K562 (cell line): Measurements from ENCODE around the gene NYNRIN. TPM values are rescaled to one million over a fixed set of nuclear protein-coding genes. Genes with fewer than 3 reads are reported as not detected.
A peak's percentile ranks its signal among the peaks of the same experiment; 100 is the strongest.

Experiments used
- BRF1 ChIP-seq: IDR thresholded peaks from 3 replicates; pipeline ENCODE4 v1.6.1; 2011; ENCODE audit warnings: borderline replicate concordance, mild to moderate bottlenecking; ENCODE audit not compliant: insufficient read length; ENCODE audit errors: extremely low read depth
- ESRRB ChIP-seq: fragments of 250-450 bp; sonication (Bioruptor Pico); IDR thresholded peaks from 2 replicates; pipeline ENCODE4 v1.5.0; 2020; ENCODE audit warnings: mild to moderate bottlenecking, moderate library complexity, borderline replicate concordance
- ETV5 ChIP-seq: sonication (generic); formaldehyde crosslinking; IDR thresholded peaks from 2 replicates; pipeline ENCODE4 v1.4.0; 2020; ENCODE audit warnings: low read depth, mild to moderate bottlenecking, missing genetic modification reagents
- FOS ChIP-seq: IDR thresholded peaks from 3 replicates; pipeline ENCODE4 v1.6.1; 2011; ENCODE audit not compliant: insufficient read length; ENCODE audit errors: extremely low read depth
- GATAD2B ChIP-seq: fragments of 450-650 bp; IDR thresholded peaks from 2 replicates; pipeline ENCODE4 v1.6.1; 2017; ENCODE audit warnings: mild to moderate bottlenecking, borderline replicate concordance
- L3MBTL2 ChIP-seq: fragments of 450-650 bp; IDR thresholded peaks from 2 replicates; pipeline ENCODE4 v1.6.1; 2016; ENCODE audit warnings: mild to moderate bottlenecking, moderate library complexity
- MBD2 ChIP-seq: sonication (generic); IDR thresholded peaks from 2 replicates; pipeline ENCODE4 v1.6.1; 2016; ENCODE audit warnings: low read depth, borderline replicate concordance
- NCOA6 ChIP-seq: fragments of 450-650 bp; IDR thresholded peaks from 2 replicates; pipeline ENCODE4 v1.6.1; 2017; ENCODE audit warnings: mild to moderate bottlenecking
- NR0B1 ChIP-seq: fragments of 450-650 bp; IDR thresholded peaks from one replicate; pipeline ENCODE4 v1.6.1; 2018; ENCODE audit warnings: mild to moderate bottlenecking, moderate library complexity; ENCODE audit not compliant: partially characterized antibody
- NR2C2 ChIP-seq, 2 experiments: fragments of 200-800 bp in 1 of 2; sonication (Bioruptor generic) in 1 of 2; sonication (generic) in 1 of 2; formaldehyde crosslinking in 1 of 2; IDR thresholded peaks; 2 replicates each; pipeline versions ENCODE4 v1.6.1 to v1.8.0; 2016 to 2022; ENCODE audit warnings: mild to moderate bottlenecking in 1 of 2, missing compliant biosample characterization in 1 of 2, missing genetic modification characterization in 1 of 2, missing genetic modification reagents in 1 of 2
- POLR2A ChIP-seq: fragments of 450-650 bp; conservative IDR thresholded peaks from 2 replicates; pipeline ENCODE4 v1.6.1; 2016
- POLR2AphosphoS2 ChIP-seq: IDR thresholded peaks from 2 replicates; pipeline ENCODE4 v1.6.1; 2012; ENCODE audit warnings: low read length, improper control_type of control experiment
- POLR2AphosphoS5 ChIP-seq: IDR thresholded peaks from 2 replicates; pipeline ENCODE4 v1.6.1; 2011; ENCODE audit warnings: mild to moderate bottlenecking, low read depth, low read length, moderate library complexity; ENCODE audit not compliant: control insufficient read depth, insufficient read depth
- RB1 ChIP-seq: fragments of 450-650 bp; IDR thresholded peaks from 2 replicates; pipeline ENCODE4 v1.6.1; 2017; ENCODE audit warnings: low read depth, mild to moderate bottlenecking
- SAP30 ChIP-seq: fragments of 200-600 bp; sonication (generic); IDR thresholded peaks from 2 replicates; pipeline ENCODE4 v1.6.1; 2012; ENCODE audit warnings: borderline replicate concordance, low read depth, mild to moderate bottlenecking, moderate library complexity, low read length, control low read depth, inconsistent platforms; ENCODE audit not compliant: insufficient read depth, poor library complexity, severe bottlenecking
- SMAD1 ChIP-seq: fragments of 150-350 bp; IDR thresholded peaks from 2 replicates; pipeline ENCODE4 v1.6.1; 2014; ENCODE audit warnings: low read length, low read depth; ENCODE audit not compliant: partially characterized antibody
- YY1 ChIP-seq, 3 experiments: IDR thresholded peaks; 2 replicates each; pipeline ENCODE4 v1.6.1; 2011; ENCODE audit warnings: low read length in 2 of 3, mild to moderate bottlenecking in 2 of 3, moderate library complexity in 2 of 3, borderline replicate concordance in 1 of 3, control low read depth in 1 of 3, low read depth in 1 of 3; ENCODE audit not compliant: insufficient read depth in 3 of 3, insufficient replicate concordance in 2 of 3, control insufficient read depth in 1 of 3, insufficient read length in 1 of 3; ENCODE audit errors: extremely low read depth in 1 of 3
- ZNF57 ChIP-seq: fragments of 450-650 bp; formaldehyde crosslinking; IDR thresholded peaks from 2 replicates; pipeline ENCODE4 v1.4.0; 2020; ENCODE audit warnings: mild to moderate bottlenecking, moderate library complexity
- ZSCAN29 ChIP-seq: fragments of 450-650 bp; IDR thresholded peaks from 2 replicates; pipeline ENCODE4 v1.6.1; 2017
- polyA plus RNA-seq, 8 experiments: library from polyadenylated mRNA; depleted of rRNA in 4 of 8; stranded (reverse) in 5 of 8; unstranded in 3 of 8; fragments of >200 nt; fragmentation: Nextera tagmentation in 2 of 8; fragmentation: Illumina TruSeq in 1 of 8; extraction: Ambion mirVana in 2 of 8; extraction: Trizol in 1 of 8; gene quantifications; 2 replicates each; pipeline versions ENCODE4 v1.2.1 to v1.2.3, GENCODE V29; 2011 to 2014; ENCODE audit warnings: inconsistent platforms in 1 of 8, missing spikeins in 1 of 8
- total RNA-seq, 7 experiments: library from RNA; depleted of rRNA in 6 of 7; stranded (reverse); fragments of >200 nt in 6 of 7; fragmentation: Illumina TruSeq in 2 of 7; extraction: Trizol in 2 of 7; gene quantifications; 2 replicates each; pipeline versions ENCODE4 v1.2.1 to v1.2.3, GENCODE V29; 2011 to 2021; ENCODE audit warnings: low replicate concordance in 1 of 7
- TF ChIP-seq, protein P1 (sequence below): fragments of 450-650 bp; IDR thresholded peaks from 2 replicates; pipeline ENCODE4 v1.7.1; 2018; ENCODE audit warnings: mild to moderate bottlenecking, low read depth; ENCODE audit not compliant: partially characterized antibody
- TF ChIP-seq, protein P2 (sequence below), 2 experiments: fragments of 450-650 bp; conservative IDR thresholded peaks; 2 replicates each; pipeline ENCODE4 v1.6.1; 2017; ENCODE audit warnings: mild to moderate bottlenecking in 2 of 2, moderate library complexity in 2 of 2

NYNRIN gene
- total and polyA plus RNA-seq, 9 of the 15 experiments (the other 6 are each of a cell fraction or from before 2014, with no cell fraction given) = 0.04 to 1.2 (median 0.28) TPM

- TF ChIP-seq ESRRB (CRISPR knock-in tag) = no peak
- peak; percentile 53; the same call in 1 of the 2 replicates for TF ChIP-seq MBD2
- TF ChIP-seq GATAD2B = peak; percentile 88; the same call in 1 of the 2 replicates
- TF ChIP-seq FOS = no peak
- no peak for TF ChIP-seq ZNF57 (CRISPR knock-in tag)
- TF ChIP-seq NCOA6 = 0 out of 2 replicates have a peak, but pooled peaks have one; percentile 59
- peak in 1 of 3 experiments; percentile 57 for TF ChIP-seq YY1 (IDR thresholded peaks at IDR 0.05; ENCODE audit: borderline replicate concordance in 1 of 3, control insufficient read depth in 1 of 3, extremely low read depth in 1 of 3, insufficient read depth in 3 of 3, insufficient read length in 1 of 3, insufficient replicate concordance in 2 of 3, low read depth in 1 of 3, low read length in 2 of 3)
- TF ChIP-seq SMAD1 = peak; percentile 31
- TF ChIP-seq NR2C2 (CRISPR knock-in tag; IDR thresholded peaks at IDR 0.05) = no peak
- TF ChIP-seq NR2C2 (tag; IDR thresholded peaks at IDR 0.05) = peak; percentile 51; the same call in 1 of the 2 replicates
- peak; percentile 82 for TF ChIP-seq L3MBTL2
- TF ChIP-seq RB1 = 0 out of 2 replicates have a peak, but pooled peaks have one; percentile 24
- TF ChIP-seq POLR2A = peak; percentile 82
- no peak for TF ChIP-seq POLR2AphosphoS2
- peak; percentile 69; the same call in 1 of the 2 replicates for TF ChIP-seq POLR2AphosphoS5
- no peak for TF ChIP-seq ZSCAN29
- TF ChIP-seq BRF1 = no peak
- TF ChIP-seq ETV5 = peak; percentile 42; the same call in 1 of the 2 replicates
- no peak for TF ChIP-seq SAP30
- TF ChIP-seq, protein P1, sequence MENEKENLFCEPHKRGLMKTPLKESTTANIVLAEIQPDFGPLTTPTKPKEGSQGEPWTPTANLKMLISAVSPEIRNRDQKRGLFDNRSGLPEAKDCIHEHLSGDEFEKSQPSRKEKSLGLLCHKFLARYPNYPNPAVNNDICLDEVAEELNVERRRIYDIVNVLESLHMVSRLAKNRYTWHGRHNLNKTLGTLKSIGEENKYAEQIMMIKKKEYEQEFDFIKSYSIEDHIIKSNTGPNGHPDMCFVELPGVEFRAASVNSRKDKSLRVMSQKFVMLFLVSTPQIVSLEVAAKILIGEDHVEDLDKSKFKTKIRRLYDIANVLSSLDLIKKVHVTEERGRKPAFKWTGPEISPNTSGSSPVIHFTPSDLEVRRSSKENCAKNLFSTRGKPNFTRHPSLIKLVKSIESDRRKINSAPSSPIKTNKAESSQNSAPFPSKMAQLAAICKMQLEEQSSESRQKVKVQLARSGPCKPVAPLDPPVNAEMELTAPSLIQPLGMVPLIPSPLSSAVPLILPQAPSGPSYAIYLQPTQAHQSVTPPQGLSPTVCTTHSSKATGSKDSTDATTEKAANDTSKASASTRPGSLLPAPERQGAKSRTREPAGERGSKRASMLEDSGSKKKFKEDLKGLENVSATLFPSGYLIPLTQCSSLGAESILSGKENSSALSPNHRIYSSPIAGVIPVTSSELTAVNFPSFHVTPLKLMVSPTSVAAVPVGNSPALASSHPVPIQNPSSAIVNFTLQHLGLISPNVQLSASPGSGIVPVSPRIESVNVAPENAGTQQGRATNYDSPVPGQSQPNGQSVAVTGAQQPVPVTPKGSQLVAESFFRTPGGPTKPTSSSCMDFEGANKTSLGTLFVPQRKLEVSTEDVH = peak; percentile 30
- TF ChIP-seq, protein P2, sequence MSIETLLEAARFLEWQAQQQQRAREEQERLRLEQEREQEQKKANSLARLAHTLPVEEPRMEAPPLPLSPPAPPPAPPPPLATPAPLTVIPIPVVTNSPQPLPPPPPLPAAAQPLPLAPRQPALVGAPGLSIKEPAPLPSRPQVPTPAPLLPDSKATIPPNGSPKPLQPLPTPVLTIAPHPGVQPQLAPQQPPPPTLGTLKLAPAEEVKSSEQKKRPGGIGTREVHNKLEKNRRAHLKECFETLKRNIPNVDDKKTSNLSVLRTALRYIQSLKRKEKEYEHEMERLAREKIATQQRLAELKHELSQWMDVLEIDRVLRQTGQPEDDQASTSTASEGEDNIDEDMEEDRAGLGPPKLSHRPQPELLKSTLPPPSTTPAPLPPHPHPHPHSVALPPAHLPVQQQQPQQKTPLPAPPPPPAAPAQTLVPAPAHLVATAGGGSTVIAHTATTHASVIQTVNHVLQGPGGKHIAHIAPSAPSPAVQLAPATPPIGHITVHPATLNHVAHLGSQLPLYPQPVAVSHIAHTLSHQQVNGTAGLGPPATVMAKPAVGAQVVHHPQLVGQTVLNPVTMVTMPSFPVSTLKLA (conservative IDR thresholded peaks at IDR 0.05) = peak in 1 of 2 experiments; percentile 35; a peak in 1 of 4 replicates
- no peak for TF ChIP-seq NR0B1
Observed at GRCh38 chr14:24429395-24430142, 30.8 kb downstream of the NYNRIN start, which contains the start of the genes CBLN3 and KHNYN (continued).
